GM12891 (cell line): ENCODE results near the gene PHETA1.
"Not testable (repeated sequence)": the region's sequence is repeated elsewhere in the genome, so short reads cannot be mapped to it uniquely, and the experiment has no call there.

Source experiments
- DNase-seq: peaks from one replicate; pipeline ENCODE4 v3.0.0; 2011; ENCODE audit warnings: low spot score; ENCODE audit not compliant: insufficient read length
- FAIRE-seq: peaks from 2 replicates; lab custom pipeline; 2011; peaks lifted over from hg19 to GRCh38; lab: Jason Lieb, UNC
- PAX5 ChIP-seq: IDR thresholded peaks from 2 replicates; pipeline ENCODE4 v1.6.1; 2011; ENCODE audit warnings: low read length, moderate library complexity, mild to moderate bottlenecking; ENCODE audit not compliant: insufficient read depth, severe bottlenecking
- POLR2A ChIP-seq: IDR thresholded peaks from 2 replicates; pipeline ENCODE4 v1.6.1; 2011; ENCODE audit warnings: low read depth, low read length, control low read depth
- POLR2AphosphoS5 ChIP-seq: IDR thresholded peaks from 2 replicates; pipeline ENCODE4 v1.6.1; 2011; ENCODE audit warnings: low read depth, low read length, control low read depth
- POU2F2 ChIP-seq: IDR thresholded peaks from 2 replicates; pipeline ENCODE4 v1.6.1; 2011; ENCODE audit warnings: low read depth, mild to moderate bottlenecking, control low read depth, low read length, moderate library complexity
- SPI1 ChIP-seq: IDR thresholded peaks from 2 replicates; pipeline ENCODE4 v1.6.1; 2011; ENCODE audit warnings: low read depth, low read length, control low read depth
- TAF1 ChIP-seq: IDR thresholded peaks from 2 replicates; pipeline ENCODE4 v1.6.1; 2011; ENCODE audit warnings: low read depth, low read length, control low read depth

The PHETA1 gene

DNA sequence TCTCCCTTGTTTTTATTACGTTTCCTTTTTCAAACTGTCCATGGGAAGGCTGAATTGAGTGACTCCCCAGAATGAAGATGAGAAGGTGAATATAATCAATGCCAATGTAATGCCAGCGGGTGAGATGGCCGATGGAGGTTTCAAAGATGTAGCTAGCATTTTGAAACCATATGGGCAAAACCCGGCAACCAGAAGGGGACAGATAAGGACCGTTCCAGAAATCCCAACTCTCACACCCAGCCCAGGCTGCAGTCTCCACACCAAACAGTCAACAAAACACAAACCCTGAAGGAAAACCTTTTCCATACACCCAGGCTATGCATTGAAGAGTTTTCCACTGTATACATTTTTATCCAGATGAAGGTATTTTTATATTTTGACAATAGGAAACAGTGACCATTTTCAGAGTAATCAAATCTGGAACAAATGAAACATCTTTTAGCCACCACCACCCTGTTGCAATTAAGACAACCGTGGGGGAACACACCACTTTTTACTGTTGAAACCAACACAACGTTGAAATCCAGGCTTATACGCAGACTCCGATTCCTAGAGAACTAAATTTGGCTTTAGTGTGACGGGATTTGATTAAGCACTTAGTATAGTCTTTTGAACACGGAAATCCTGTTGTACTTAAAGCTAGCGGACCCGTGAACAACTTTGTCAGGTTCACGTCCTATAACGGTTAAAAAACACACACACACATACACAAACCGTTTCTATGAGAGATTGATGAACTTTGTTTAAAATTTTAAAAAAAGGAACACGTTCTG lies 19.0 kb downstream of the PHETA1 start:
- TF ChIP-seq POLR2A = no peak
- no peak for TF ChIP-seq POU2F2
- TF ChIP-seq SPI1 = no peak
- TF ChIP-seq TAF1 = no peak
- TF ChIP-seq PAX5 = no peak
- FAIRE-seq (no peak), DNase-seq (no peak)

DNA sequence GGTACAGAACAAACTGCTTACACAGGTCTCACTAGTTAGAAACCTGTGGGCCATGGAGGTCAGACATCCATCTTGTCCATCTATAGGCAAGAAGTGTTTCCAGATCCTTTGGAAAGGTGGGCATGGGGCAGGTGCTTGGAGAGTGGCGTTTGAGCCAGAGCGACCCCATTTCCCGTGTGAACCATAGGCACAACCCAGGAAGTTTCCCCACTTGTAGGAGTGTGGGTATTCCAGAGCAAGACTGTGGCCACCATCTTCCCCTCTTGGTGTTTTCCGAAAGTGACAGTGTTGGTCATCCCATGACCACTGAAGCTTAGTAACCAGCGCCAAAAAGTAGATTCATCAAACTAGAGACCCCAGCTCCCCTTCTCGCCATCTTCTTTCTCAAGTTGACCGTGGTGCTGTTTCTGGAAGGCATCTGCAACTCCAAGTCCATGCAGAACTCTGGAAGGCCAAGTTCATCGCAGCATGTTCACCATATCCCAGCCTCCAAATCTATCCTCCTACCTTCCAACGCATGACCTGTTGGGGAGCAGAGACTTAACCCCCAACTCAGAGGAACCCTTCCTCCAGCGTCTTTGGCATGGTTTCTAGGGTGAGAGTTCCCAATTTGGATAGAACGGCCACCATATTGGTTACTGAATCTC lies 19.7 kb downstream of the PHETA1 start:
- FAIRE-seq (no peak), DNase-seq (no peak)
- no peak for TF ChIP-seq POLR2A
- no peak for TF ChIP-seq PAX5
- TF ChIP-seq POLR2AphosphoS5 = no peak
- TF ChIP-seq TAF1 = no peak
- TF ChIP-seq POU2F2 = no peak
- TF ChIP-seq SPI1 = no peak

DNA sequence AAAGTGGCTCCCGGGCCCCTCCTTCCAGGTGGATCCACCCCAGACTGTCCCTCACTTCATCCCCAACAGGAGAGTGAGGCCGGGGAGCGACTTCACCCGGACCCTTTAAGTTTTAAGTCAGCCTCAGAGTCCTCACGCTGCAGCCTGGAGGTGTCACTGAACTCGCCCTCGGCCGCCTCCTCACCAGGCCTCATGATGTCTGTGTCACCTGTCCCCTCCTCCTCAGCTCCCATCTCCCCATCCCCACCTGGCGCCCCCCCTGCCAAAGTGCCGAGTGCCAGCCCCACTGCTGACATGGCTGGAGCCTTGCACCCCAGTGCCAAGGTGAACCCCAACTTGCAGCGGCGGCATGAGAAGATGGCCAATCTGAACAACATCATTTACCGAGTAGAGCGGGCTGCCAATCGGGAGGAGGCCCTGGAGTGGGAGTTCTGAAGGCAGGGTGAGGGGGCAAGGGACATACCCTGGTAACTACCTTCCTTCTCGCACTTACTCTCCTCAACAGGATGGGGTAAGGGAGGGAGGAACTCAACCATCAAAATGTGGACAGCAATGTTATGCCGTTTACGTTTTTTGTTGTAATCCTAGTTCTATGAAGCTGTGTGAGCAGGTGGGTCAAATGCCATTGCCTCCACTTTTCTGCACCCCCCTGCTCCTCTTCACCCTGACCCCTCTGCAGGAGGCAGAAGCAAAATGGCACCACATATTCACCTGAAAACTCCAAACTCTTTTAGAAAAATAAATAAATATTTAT lies 20.8 kb downstream of the PHETA1 start:
- no peak for FAIRE-seq
- TF ChIP-seq POLR2AphosphoS5 (no peak), POLR2A (no peak), PAX5 (no peak), SPI1 (no peak), TAF1 (no peak), POU2F2 (no peak)
- no peak for DNase-seq

DNA sequence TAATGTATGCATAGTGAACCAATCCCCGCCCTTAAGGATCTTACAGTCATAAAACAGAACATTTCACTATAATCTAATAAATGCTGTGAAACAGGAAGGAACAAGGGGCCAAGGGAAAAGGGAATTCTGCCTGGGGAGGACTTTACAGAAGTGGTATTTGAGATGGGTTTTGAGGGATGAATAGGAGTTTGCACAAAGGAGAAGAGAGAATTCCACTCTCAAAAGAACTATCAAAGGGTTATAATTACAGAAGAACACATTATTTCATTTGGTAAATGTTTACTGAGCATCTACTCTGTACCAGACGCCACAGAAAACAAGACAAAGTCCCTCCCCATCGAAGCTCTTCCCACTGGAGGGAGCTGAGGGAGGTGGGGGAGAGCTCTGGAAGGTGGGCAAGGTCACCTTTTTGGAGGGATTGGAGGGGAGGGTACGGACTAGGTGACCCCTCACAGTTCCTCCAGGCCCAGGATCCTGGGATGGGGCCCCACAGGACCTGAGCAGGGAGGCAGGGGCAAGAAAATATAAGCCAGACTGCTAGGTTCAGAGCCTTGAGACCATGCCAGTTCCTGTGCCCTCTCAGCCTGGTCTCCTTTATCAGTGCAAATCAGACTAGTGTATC lies 24.5 kb downstream of the PHETA1 start:
- FAIRE-seq = no peak
- no peak for DNase-seq
- TF ChIP-seq POLR2AphosphoS5 (no peak), POU2F2 (no peak)

DNA sequence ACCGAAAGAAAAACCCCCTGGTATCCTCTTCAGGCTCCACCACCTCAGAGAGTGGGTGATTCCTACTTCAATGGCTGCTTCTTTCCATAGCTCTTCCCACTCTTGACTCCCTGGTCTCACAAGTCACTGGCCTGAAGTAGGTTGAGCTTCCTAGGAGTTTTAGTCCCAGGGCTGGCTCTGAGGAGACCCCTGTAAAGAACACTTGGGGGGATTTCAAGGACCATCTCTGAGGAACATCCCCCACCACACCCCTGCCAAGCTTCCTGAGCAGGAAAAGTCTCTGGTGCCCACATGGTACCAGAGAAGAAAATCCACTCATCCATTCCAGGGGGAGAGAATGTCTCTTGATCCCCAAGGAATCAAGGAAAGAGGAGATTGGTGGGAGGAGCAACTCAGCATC lies 25.7 kb downstream of the PHETA1 start:
- no peak for FAIRE-seq
- no peak for DNase-seq
- TF ChIP-seq POLR2AphosphoS5 = no peak
- TF ChIP-seq POU2F2 = no peak
- TF ChIP-seq TAF1 = no peak
- no peak for TF ChIP-seq SPI1
- TF ChIP-seq POLR2A = no peak
- no peak for TF ChIP-seq PAX5

DNA sequence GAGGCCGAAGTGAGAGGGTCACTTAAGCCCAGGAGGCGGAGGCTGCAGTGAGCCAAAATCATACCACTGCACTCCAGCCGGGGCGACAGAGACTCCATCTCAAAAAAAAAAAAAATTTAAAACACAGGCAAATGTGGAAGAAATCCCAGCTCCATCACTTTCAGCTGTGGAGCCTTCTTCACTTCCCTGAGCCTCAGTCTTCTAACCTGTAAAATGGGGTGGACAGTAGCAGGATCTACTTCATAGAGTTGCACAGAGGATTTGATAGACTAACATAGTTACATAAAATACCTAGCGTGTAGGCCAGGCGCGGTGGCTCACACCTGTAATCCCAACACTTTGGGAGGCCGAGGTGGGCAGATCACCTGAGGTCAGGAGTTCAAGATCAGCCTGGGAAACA lies 26.5 kb downstream of the PHETA1 start:
- no peak for DNase-seq
- no peak for TF ChIP-seq POU2F2
- no peak for TF ChIP-seq TAF1
- no peak for TF ChIP-seq PAX5
- FAIRE-seq = no peak

DNA sequence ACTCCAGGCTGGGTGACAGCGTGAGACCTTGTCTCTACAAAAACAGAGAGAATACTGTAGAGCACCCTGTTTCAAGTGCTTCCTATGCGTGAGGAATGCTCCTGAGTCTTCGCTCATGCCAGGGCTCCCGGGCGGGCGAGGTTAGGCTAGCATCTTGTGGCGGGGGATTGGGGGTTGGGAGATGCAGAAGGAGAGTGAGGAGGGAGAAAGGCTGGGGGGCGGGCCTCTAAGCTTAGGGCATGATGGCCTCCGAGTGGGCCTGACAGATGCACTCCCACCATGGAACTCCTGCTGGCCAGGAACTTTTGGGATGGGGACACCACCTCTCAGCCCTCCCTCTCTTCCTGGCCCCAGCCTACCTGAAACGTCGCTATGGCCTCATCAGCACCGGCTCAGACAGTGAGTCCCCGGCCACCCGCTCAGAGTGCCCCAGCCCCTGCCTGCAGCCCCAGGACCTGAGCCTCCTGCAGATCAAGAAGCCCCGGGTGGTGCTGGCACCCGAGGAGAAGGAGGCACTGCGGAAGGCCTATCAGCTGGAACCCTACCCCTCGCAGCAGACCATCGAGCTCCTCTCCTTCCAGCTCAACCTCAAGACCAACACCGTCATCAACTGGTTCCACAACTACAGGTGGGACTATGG lies 27.3 kb downstream of the PHETA1 start:
- no peak for FAIRE-seq
- DNase-seq = no peak
- TF ChIP-seq PAX5 = no peak
- no peak for TF ChIP-seq TAF1
- TF ChIP-seq POU2F2 = no peak
- no peak for TF ChIP-seq POLR2A

DNA sequence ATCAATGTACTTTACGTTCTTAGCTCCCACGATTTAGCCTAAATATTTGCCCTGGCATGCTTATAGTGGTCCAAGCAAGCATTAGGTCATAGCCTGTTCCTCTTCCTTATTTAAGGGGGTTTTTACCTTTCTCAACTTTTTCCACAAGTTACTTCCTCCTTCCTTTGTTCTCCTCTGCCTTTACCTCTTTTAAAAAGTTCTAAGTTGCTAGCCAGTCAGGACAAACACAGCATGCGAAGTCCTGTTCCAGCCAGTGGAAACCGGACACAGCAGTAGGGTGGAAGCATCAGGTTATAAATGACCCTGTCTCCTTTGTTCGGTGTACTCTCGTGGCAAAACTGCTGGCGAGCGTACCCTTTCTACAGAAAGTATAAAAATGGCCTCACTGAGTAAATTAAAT lies 28.2 kb downstream of the PHETA1 start:
- not testable (repeated sequence) for FAIRE-seq, DNase-seq

DNA sequence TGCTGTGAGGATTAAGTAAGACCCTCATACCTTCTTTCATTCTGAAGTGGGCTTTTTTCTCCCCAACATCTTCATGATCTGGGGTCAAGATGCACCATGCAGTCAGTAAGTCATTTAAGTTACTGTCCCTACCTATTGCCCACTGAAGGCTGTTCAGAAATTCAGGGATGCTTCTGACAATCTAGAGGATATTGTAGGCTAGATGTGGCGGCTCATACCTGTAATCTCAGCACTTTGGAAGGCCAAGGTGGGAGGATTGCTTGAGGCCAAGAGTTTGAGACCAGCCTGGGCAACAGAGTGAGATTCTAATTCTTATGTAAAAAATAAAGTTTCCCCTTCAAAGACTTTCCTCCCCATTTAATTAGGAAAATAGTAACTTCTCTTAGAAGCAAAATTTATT lies 28.7 kb downstream of the PHETA1 start:
- TF ChIP-seq TAF1 (no peak), POLR2AphosphoS5 (no peak), PAX5 (no peak), SPI1 (no peak), POU2F2 (no peak), POLR2A (no peak)
- no peak for DNase-seq
- no peak for FAIRE-seq

DNA sequence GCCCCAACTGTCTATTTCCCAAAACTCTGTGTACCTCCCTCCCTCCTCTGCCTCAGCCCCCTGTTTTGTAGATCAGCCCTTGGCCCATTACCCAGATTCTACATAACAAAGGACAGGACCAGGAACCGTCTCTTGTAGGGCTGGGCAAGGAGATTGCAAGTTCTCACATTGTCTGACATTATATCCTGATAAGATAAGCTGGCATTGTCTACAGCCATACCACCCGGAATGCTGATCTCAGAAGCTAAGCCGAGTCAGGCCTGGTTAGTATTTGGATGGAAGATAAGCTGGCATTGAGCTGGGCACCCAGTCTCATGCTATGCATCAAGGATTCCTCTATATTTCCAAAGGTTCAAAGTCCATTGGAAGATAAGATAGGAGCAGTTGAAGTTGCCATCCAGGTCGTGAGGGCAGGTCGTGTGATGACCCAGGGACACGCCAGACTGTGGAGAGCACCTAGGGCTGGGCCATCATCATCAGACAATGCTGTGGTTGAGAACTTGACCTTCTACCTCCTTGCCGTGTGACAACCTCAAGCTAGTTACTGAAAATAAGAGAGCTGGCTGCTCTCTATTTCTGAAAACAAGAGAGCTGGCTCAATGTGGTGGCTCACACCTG lies 29.5 kb downstream of the PHETA1 start:
- FAIRE-seq = no peak

DNA sequence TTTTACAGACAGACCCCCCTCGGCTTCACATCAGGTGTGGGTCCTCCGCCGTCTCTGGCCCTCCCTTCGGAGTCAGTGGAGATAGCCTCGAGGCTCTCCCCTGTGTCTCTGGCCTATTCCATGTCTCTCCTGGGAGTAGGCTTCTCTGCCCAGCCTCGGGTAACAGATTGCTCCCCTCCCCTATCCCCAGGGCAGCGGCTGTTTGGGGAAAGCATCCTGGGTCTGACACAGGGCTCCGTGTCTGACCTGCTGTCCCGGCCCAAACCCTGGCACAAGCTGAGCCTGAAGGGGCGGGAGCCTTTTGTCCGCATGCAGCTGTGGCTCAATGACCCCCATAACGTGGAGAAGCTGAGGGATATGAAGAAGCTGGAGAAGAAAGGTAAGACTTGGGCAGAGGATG lies 30.8 kb downstream of the PHETA1 start:
- TF ChIP-seq PAX5 (no peak), SPI1 (no peak), POLR2A (no peak), POU2F2 (no peak), TAF1 (no peak), POLR2AphosphoS5 (no peak)
- no peak for DNase-seq
- no peak for FAIRE-seq

More for the DNA sequence above, 29.5 kb downstream of the PHETA1 start:
- no peak for DNase-seq
- TF ChIP-seq POLR2AphosphoS5 = no peak
- TF ChIP-seq POLR2A = no peak
